SKM-1 treated with dmso at 0.1 percent for 144 hours (cell line): Measurements from ENCODE around the gene DNMBP.
A peak's percentile ranks its signal among the peaks of the same experiment; 100 is the strongest.
"Not testable (repeated sequence)": the region's sequence is repeated elsewhere in the genome, so short reads cannot be mapped to it uniquely, and the experiment has no call there.

Source experiments
- DNase-seq: peaks from one replicate; lab custom pipeline; 2025; ENCODE audit not compliant: unreplicated experiment; lab: John Stamatoyannopoulos, UW

DNMBP gene

DNA sequence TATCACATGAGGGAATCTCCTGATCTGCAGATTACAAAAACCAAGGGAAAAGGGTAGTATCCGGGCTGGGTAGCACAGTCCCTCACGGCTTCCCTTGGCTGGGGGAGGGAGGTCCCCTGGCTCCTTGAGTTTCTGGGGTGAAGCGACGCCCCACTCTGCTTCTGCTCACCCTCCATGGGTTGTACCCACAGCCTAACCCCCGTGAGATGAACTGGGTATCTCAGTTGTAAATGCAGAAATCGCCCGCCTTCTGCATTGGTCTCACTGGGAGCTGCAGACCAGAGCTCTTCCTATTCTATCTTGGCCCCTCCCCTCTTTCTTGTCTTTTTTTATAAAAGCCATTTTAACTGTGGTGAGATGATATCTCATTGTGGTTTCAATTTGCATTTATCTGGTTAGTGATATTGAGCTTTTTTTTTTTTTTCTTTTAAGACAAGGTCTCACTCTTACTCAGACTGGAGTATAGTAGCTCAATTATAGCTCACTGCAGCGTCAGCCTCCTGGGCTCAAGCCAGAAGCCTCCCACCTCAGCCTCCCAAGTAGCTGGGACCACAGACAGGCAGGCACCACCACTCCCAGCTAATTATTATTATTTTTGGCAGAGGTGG lies 139.5 kb downstream of the DNMBP start:
- no peak for DNase-seq

- DNase-seq, result no peak
Measured at GRCh38 chr10:99869581-99870122, 140.1 kb downstream of the DNMBP start.

GRCh38 chr10:99867250-99867649 lies 142.5 kb downstream of the DNMBP start:
- not testable (repeated sequence) for DNase-seq

DNA sequence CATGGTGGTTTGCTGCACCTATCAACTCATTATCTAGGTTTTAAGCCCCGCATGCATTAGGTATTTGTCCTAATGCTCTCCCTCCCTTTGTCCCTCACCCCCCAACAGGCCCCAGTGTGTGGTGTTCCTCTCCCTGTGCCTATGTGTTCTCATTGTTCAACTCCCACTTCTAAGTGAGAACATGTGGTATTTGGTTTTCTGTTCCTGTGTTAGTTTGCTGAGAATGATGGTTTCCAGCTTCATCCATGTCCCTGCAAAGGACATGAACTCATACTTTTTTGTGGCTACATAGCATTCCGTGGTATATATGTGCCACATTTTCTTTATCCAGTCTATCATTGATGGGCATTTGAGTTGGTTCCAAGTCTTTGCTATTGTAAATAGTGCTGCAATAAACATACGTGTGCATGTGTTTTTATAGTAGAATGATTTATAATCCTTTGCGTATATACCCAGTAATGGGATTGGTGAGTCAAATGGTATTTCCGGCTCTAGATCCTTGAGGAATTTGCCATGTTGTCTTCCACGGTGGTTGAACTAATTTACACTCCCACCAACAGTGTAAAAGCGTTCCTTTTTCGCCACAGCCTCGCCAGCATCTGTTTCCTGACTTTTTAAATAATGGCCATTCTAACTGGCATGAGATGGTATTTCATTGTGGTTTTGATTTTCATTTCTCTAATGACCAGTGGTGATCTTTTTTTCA lies 146.1 kb downstream of the DNMBP start:
- DNase-seq, result not testable (repeated sequence)

GRCh38 chr10:99860466-99860865 lies 149.3 kb downstream of the DNMBP start:
- DNase-seq, result no peak

- DNase-seq, result no peak
Measured at GRCh38 chr10:99859585-99859984, 150.2 kb downstream of the DNMBP start.

DNA sequence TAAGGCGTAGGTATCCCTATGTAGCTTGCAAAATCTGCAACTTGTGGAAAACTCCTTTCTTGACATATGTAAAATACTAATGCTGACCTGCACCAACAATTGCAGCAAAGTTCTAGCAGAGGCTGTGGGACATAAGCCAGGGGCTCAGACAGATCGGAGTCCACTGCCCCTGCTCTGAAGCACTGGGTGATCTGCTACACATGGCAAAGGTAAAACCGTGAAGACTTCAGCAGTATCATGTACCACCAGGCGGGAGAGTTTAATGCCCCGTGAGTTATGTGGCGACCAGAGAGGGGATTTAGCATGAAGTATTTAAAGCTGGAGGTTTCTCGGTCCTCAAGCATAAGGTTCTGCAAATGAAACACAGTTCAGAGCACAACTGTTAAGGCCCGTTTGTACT lies 150.9 kb downstream of the DNMBP start:
- no peak for DNase-seq

- no peak for DNase-seq
Measured at GRCh38 chr10:99855479-99856071, 154.2 kb downstream of the DNMBP start.

DNA sequence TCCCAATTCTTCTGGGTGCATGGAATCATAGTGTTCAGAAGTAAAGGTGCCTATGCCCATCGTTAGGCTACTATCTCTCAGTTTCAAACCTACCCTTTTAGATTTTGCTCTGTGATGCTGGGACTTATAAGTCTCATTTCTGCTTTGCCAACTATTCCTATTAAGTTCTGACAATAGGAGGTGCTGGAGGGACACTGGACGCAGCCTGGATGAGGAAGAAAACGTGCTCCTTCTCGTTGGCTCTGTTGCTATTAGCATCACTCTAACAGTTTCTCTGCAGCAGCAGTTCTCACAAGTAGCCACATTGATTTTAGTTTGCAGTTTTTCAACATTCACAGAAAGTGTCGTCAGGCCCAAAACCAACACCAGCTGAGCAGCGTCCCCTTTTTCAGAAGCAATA lies 154.9 kb downstream of the DNMBP start:
- DNase-seq, result no peak

DNA sequence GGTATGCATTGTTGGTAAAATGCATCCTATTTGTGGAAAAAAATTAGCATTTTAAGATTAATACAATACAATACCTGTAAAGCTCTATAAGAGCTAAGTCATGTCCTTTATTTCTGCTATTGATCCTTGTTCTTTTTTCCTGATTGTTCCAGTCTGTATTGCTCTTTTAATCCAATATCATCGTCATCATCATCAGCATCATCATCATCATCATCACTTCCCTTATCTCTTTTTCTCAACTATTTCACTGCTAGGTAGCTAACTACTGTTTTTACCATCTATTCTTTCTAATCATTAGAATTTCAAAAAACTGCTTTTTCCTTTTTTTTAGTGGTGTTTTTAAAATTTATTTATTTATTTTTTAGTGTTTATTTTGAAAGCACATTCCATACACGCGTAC lies 156.1 kb downstream of the DNMBP start:
- DNase-seq, result no peak

DNA sequence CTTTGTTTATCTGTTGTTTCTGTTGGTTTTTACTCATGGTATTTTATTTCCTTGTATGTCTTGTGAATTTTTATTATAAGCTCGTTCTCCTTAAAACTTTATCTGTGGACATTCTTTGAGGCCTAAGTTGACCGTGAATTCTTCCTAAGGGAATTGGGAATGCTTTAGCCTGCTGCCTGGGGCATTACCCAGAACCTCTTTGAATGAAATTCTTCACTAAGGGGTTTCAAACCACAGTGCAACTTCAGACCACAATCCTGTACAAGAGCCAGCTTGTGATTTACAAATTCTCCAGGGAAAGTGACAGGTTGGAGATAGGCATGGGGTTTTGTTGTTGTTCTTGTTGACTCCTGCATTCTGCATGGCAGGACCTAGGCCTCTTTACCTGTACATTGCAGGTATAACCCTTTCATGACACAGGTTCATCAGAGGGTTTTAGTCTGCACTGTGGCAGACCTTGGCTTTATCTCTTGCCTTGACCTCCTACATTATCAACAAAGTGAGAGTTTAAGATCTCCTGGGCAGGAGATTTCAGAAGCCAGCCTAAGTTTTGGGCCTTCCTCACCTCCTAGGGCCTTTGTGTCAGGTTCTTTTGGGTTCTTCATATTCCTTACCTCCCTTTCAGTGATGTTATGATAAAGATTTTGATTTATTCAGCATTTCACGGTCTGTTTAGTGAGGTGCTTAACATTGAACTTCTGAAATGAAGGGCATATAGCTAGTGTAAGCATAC lies 157.1 kb downstream of the DNMBP start:
- DNase-seq, result no peak

DNA sequence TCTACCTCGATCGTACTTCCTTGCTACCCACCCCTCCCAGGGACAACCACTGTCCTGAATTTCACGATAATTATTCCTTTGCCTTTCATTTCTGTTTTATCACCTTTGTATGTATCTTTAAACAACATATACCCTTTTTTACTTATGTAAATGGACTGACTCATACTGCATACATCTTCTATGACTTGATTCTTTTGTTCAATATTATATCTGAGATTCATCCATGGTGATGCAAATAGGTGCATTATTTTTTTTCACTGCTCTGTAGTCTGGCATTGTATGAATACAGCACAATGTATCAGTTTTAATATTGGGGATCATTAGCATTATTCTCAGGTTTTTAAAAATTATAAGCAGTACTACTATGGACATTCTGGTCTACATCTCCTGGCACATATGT lies 157.9 kb downstream of the DNMBP start:
- no peak for DNase-seq

GRCh38 chr10:99850767-99851340 lies 158.9 kb downstream of the DNMBP start:
- DNase-seq, result peak; percentile 20

- DNase-seq, result no peak
Measured at GRCh38 chr10:99850021-99850766, 159.6 kb downstream of the DNMBP start.

DNA sequence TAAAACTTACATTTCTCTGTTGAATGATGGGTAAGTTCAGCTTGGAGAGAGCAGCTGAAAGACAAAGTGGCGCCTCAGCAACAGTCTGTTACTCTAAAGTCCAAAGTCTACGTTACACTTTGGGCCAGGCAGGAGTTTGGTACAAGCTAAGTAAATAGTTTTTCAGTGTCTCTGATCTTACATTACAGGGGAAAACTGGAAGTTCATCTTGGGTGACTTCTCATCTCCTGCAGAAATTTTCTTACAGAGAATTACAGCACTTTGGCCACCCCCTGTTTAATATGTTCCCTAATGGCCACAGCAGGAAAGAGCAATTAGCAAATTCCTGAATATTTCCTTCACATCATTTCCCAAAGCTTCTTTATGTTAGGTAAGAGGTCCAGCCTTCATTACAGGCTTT lies 160.2 kb downstream of the DNMBP start:
- no peak for DNase-seq

DNA sequence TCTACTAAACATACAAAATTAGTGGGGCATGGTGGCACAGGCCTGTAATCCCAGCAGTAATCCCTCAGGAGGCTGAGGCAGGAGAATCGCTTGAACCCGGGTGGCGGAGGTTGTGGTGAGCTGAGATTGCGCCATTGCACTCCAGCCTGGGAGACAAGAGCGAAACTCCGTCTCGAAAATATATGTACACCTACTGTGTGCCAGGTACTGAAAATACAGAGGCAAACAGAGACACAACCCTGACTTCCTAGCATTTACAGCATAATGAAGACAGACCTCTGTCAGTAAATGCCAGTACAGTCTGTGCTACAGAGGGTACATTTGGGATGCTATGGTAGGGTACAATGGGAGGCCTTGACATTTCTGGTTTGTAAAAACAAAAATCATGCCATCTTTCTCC lies 160.7 kb downstream of the DNMBP start:
- no peak for DNase-seq

DNA sequence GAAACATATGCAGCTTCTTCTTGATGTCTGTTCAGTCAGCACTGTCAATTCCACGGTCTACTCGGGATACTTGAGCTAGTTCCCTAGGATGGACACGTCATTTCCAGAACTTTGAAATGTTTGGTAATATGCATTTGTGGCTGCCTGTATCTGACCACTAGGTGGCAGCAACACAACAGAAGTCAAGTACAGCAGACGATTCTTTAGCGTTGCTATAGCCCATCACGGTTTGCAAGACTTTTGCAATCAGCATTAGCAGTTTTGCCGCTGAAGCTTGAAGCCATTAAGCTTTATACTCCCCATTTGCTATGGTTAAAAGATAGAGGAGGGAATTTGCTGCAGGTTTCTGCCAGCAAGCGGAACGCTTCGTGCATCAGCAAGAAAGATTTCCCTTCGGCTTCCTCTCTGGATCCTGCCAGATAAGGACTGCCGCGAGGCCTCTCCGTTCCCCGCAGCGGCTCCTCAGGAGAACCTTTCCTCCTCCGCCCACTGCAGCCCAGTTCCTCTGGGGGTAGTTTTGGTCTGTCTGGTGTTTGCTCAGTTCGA lies 163.8 kb downstream of the DNMBP start:
- DNase-seq, result peak; percentile 82

GRCh38 chr10:99844433-99844955 lies 165.3 kb downstream of the DNMBP start:
- DNase-seq, result no peak

- DNase-seq, result no peak
Measured at GRCh38 chr10:99843310-99843709, 166.4 kb downstream of the DNMBP start.

DNA sequence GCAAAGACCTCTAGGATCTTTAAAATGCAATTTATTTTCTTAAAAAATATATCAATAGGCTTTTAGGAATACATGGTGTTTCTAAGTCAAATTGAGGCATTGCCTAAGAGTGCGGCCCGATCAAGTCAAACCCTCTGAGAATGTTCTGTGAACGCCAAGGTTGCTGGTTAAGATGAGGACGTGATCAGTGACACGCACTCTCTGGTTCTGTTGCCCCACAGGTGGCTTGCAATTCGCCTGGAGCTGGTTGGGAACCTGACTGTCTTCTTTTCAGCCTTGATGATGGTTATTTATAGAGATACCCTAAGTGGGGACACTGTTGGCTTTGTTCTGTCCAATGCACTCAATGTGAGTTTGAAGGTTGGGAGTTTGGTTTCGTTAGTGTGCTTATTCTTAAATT lies 168.0 kb downstream of the DNMBP start:
- DNase-seq, result no peak
